NCI-H2196 treated with DMSO at 0.1 percent for 48 hours (cell line): ENCODE results near the gene GRB14.
"Not testable (repeated sequence)": the region's sequence is repeated elsewhere in the genome, so short reads cannot be mapped to it uniquely, and the experiment has no call there.

Experiments used
- DNase-seq: peaks from one replicate; lab custom pipeline; 2025; ENCODE audit not compliant: unreplicated experiment; lab: John Stamatoyannopoulos, UW

Gene GRB14

DNA sequence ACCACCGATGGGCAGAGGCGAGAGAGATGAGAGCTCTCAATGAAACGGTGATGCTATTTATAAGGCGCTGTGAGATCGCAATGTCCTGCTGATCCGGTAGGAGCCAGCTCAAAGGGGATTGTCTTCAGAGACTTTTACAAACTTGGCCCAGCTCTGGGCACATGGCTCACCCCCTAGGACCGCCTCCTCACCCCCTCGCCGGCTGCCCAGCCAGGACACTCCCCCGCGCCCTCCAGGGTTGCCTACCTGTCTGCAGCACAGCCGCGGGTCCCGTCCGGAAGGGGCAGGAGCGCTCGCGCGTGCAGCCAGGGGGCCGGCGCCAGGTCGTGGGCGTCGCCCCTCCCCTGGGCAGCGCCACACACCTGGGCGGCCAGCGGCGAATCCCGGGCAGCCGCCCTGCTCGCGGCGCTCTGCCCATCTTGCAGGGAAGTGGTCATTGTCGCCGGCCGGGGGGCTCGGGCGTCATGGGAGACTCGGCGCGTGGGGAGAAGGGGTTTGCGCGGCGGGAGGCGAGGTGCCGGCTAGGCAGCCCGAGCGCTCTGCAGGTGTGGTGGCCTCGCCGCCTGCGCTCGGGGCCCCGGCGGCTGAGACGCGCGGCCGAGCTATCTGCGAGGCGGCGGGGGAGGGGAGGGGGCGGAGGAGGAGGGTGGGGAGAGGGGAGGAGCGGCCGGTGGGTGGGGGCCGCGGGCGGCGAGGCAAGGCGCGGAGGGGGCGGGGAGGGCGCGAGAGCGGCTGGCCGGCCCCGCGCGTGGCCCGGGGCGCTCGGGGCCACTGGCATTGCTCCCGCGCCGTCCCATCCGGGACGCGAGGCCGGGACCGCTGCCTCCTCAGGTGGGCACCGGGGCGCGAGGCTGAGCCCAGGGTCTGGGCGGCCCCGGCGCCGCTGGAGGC, at the start of gene GRB14:
GRB14 (minus strand) TSS at position 610 of the 891 bp plus-strand sequence; CDS start at position 437, 173 bp downstream.
- peak; percentile 58 for DNase-seq

DNA sequence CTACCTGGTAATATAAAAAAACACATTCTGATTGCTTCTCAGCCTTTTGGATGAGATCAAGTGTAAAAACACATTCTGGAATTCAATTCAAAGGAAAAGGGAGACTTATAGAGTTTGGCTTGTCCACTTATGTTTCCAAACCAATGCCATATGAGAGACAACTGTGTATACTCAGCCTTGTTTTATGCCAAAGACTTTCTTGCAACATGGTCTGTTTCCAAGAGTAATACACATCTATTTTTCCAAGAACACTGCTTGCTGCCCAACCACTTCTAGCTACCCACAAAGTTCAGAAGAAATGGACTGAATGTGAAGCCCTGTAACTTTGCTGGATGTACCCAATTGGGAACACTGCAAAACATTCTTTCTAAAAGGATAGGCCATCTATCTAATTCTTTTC, 48.0 kb upstream of the GRB14 start:
- DNase-seq = no peak

DNA sequence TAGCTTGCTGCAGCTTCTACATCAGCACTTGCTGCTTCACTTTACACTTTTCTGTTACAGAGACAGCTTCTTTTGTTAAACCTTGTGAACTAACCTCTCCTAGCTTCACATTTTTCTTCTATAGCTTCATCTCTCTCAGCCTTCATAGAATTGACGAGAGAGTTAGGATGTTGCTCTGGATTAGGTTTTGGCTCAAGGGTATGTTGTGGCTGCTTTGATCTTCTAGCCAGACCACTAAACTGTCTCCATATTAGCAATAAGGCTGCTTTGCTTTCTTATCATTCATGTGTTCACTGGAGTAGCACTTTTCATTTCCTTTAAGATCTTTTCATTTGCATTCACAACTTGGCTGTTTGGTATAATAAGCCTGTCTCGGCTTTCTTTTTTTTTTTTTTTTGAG, 46.3 kb upstream of the GRB14 start:
- no peak for DNase-seq

DNA sequence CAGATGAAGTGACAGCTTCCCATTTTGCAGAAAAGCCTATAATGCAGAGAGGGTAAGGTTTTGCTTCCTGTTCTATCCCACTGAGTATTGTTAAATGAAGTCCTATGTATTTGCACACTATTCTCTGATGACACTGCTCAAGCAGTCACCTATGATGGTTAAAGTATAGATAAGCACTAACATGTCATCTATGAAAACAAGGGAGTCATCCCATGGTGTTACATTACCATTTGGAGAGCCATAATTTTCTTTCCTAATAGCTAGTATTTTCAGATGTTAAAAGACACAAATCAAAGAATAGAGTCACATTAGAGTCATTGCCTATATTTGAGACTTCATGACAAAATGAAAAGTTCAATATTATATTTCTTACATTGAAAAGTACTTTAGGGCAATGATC, 42.8 kb upstream of the GRB14 start:
- no peak for DNase-seq

DNA sequence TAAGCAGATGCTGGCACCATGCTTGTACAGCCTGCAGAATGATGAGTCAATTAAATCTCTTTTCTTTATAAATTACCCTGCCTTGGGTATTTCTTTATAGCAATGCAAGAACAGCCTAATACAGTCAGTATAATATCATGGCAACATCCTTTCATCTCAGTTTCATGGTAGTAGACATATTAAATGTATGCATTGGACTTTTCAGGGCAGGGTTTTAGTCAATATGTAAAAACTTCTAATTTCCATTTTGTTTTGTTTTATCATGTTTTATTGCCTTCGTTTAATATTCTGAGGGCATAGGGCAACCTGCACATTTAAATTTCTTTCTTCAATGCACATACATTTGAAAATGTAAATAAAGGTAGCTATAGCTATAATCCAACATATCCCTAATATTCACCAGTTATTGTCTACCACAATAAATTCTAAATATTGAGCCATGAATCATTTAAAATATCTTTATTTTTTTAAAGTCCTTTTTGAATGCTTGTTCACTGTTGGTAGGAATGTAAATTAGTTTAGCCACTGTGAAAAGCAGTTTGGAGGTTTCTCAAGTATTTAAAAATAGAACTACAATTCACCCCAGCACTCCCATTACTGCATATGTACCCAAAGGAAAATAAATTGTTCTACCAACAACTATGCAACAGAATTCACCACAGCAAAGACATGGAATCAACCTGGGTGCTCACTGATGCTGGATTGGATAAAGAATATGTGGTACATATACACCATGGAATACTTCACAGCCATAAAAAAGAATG, 41.8 kb upstream of the GRB14 start:
- DNase-seq = no peak

DNA sequence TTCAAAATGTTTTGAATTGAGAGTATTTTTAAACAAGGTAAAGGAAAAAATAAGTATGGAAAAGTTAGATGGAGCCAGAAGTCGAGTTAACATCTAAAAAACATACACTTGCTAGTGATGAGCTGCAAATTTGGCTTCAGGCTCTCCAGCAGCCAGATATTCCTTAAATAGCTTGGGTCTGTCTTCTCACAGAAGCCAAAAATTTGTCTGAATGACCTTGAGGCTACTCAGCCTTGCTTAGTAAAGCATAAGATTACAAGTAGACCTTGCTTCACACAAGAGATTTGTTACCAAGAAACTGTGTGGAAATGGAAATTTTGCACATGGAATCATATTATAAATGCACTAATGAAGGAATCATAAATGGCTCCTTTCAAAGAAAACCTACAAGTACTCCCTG, 40.8 kb upstream of the GRB14 start:
- no peak for DNase-seq

DNA sequence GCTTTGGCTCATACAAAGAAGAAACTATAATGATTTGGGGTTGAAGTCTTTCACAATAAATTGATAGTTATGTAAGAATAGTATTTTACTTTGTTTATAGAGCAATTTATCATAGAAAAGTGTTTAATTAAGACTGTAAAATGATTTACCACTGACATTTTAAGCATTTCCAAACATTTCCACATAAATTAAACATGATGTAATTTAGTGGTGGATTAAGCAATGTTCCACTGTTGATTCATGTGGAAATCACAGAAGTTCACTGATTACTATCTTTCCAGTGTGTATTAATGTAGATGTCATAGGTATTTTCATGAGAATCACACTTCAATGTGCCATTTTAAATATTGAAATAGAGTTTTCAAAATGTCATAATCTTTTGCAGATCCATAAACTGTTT, 40.1 kb upstream of the GRB14 start:
- DNase-seq = no peak

DNA sequence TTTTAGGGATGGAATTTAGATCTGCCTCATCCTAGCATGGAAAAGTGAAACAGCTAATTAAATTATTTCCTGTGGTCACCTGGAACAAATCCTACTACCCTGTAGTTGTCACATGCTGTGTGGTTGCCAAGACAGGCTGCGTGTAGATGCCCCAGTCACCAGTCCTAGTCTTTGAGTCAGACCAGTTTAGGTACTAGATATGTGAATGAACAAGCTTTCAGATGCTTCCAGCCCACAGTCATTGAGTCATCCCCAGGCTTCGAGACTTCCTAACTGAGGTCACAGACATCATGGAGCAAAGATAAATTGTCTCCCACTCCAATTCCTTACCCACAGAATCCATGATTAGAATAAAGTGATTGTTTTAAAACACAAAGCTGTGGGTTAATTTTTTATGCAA, 35.8 kb upstream of the GRB14 start:
- DNase-seq = no peak

DNA sequence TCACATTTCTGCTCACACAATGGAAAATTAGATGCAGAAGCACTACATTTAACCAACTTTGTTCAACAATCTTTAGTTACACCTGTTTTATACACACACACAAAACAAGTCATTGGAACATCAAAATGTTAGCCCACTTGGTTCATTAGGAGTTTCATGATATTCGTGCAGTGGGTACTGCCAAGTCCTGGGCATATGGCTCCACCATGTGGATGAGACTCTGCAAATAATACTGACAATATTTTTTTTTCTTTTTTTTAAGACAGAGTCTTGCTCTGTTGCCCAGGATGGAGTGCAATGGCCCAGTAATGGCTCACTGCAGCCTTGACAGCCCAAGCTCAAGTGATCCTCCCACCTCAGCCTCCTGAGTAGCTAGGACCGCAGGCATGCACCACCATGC, 34.5 kb upstream of the GRB14 start:
- no peak for DNase-seq

DNA sequence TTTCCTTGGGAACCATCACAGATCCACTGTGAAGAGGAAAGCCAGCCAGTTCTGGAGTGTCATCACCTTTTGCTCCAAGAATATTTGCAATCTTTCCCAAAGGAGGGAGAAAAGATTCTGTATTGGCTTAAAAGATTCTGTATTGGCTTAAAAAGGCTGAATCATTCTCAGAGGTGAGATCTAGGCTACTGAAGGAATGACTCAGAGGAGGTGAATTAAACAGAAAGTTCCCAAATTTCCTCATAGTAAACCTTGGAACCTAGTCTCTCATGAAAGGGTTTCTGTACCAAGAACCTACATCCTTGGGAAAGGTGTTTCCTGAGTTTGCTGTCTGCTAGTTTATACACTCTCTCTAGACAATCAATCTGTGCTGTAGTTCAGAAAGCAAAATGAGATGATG, 34.1 kb upstream of the GRB14 start:
- no peak for DNase-seq

DNA sequence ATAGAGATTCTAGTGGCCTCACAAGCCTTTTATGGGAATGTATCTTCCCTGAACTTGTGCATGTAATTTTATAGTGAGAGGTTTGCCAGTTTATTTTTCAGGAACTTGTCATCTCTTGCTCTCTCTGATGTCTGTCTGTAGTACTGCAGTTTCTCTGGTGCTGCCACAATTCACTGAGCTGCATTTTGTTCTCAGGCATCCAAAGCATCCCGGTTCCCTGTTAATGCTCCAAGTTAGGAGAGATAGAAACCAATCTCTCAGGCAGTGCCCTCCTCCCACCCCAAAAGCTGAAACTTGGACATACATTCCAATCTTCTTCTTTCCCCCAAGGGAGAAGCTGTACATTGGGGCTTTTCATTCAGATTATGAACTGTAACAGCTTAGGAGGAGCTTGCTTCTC, 30.1 kb upstream of the GRB14 start:
- no peak for DNase-seq

DNA sequence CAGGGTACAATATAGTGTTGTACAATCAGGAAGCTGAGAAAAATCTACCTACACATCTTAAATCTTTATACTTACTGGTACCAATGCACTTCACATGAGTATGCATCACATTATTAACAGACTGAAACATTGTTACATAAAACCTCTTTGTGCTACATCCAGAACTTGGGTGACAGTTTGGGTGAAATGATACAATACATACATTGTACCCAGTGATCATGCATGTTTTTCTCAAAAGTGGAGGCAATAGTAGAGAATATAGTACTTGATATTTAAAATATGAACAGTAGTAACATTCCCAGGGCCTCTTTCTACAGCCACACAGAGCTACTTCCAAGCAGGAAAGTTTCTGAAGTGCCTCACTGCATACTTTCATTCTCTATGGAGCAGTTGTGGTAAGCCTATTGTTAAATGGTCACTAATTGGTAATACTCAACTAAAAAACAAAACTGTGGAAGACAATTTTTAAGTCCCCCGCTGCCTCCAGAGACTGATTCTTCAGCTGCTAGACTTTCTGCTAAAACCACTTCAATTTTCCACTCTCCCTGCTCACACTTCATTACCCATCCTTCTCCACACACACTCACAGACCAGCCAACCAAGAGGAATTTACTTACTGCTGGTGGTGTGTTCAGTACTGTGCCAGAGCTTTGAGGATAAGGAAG, 22.9 kb upstream of the GRB14 start:
- DNase-seq = no peak

DNA sequence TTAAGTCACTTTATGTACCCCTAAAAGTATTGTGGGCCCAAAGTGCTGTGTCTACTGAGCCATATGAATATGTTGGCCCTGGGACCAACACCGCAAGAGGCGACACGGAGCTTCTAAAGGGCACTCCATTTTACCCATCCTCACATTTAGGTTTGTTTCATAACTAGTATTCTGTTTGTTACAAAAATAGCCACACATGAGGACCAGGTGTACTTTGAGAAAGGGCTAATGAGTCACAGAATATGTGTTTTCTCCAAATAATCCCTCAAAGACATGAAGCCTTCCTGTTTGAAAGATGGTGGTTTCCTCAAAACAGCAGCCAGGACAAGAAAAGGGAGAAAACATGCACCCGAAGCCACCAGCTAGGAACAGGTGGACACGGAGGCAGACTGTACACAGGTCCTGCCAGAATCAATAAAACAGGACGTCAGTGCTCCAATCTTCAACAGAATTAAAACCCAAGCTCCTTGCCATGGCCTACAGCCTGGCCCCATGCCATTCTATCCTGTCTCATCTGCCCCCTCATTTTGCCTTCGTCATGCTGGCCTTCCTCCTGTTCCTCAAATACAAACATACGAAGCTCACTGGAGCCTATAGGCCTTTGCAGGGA, 21.8 kb upstream of the GRB14 start:
- DNase-seq = no peak

DNA sequence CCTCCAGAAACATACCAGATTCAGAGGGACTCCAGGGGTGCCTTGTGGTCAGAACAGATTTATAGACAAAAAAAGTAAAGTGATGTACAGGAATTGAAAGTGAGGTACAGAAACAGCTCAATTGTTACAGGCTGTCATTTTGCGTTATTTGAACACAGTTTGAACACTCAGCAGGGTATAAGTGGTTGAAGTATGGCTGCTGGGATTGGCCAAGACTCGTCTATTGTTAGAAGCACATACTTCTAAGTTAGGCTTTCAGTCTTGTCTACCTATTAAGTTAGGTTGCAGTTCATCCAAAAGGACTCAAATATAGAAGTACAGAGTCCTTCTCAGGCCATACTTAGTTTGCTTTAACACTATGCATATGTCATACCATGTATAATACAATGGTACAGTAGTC, 21.0 kb upstream of the GRB14 start:
- no peak for DNase-seq

DNA sequence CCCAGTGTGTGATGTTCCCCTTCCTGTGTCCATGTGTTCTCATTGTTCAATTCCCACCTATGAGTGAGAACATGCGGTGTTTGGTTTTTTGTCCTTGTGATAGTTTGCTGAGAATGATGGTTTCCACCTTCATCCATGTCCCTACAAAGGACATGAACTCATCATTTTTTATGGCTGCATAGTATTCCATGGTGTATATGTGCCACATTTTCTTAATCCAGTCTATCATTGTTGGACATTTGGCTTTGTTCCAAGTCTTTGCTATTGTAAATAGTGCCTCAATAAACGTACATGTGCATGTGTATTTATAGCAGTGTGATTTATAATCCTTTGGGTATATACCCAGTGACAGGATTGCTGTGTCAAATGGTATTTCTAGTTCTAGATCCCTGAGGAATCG, 7.0 kb upstream of the GRB14 start:
- DNase-seq = not testable (repeated sequence)

DNA sequence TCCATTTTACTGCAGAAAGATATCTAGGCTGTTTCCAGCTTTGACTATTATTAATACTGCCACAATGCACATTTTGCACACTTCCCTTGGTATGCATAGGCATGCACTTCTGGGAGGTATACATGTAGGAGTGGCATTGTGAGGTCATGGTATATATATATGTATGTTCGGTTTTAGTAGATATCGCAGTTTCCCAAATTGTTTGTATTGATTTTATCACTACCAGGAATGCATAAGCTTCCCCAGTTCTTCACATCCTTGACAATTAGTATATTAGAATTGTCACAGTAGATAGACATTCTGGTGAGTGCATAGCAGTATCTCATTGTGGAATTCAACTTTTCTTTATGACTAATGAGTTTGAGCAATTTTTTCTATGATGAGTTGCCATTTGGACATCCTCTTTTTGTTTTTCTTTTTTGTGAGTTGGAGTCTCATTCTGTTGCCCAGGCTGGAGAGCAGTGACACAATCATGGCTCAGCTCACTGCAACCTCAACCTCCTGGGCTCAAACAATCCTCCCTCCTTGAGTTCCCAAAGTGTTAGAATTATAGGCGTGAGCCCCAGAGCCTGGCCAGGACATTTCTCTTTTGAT, 4.2 kb upstream of the GRB14 start:
- no peak for DNase-seq

DNA sequence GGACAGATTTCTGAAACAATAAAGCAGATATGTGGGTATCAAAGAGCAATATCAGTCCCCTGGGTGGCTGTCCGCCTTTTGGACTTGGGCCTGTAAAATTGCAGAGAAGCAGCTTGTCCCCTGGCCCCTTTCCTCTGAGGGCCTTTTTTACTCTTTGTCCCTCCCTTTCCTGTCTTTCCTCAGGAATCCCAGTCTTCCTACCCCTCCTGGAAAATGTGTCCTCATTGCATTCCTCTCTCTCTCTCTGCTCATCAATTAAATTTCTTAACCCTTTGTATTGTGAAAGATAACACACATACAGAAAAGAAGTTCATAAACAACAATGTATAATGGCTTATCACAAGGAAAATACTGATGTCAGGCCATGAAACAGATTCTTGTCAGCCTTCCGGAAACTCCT, 3.0 kb upstream of the GRB14 start:
- DNase-seq = no peak

DNA sequence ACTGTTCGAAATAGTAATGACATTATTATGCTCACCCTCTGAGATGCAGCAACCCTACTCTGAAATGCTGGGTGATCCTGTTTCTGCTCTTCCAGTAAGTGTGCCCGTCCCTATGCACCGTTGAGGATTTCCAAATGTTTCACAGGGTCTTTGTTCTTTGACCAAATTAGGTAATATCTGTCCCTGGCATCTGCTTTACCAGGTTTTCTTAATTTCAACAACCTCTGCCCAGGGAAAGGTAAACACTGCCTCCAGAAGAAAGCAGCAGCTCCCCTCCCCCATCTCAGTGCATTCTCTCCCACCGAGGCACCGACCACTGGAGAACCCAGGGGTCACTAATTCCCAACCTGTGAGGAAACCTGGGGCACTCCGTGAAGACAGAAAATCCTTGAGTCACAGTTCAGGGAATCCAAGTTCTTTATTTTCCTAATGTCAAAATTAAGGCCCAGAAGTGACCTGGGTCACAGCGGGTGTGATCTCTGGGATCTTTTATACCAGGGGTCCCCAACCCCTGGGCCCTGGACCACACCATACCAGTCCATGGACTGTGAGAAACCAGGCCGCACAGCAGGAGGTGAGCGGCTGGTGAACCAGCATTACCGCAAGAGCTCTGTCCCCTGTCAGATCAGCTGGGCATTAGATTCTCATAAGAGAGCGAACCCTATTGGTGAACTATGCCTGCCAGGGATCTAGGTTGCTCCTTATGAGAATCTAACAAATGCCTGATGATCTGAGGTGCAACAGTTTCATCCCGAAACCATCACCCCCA, 1.2 kb upstream of the GRB14 start:
- no peak for DNase-seq

DNA sequence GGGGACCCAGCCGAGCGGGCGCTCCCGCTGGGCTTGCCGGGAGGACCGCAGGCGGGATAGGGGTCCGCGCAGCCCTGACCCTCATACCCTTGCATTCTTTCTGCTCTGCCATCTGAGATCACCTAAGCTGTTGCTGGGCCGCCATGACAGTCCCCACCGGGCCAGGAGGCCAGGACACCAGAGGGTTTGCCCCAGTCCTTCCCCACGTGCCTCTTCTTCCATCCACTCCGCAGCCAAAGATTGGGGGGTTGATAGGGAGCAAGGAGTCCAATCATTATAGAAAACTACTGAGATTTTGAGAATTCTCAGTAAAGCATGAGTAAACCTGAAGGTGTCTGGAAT, 453 bp upstream of the GRB14 start:
- DNase-seq = no peak

DNA sequence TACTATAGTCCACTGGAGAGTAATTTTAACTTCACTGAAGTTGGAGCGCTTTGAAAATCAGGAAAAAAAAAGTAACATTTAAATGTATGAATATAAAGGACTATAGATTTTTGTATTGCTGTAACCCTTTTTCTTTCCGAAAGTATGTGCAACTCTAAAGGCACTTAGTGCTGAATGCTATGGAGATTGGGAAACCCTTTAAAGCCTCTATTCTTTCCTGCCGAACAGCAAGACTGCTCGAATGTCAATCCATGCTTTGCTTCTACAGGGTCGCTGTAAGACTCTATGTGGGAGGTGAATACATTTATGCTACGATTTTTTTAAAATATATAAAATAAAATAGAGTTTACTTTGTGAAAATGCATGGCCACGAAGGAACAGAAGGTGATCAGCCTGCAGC, 825 bp downstream of the GRB14 start:
- DNase-seq = no peak
